Measurements from ENCODE around the gene TTI1. TPM values are rescaled to one million over a fixed set of nuclear protein-coding genes. Genes with fewer than 3 reads are reported as not detected.

TTI1 gene
- total and polyA plus RNA-seq, 2 experiments from 2014 or later = 17.8 to 56.4 TPM

- H3K27ac Mint-ChIP-seq = no peak overlapping the region
- no peak overlapping the region for H3K4me3 Mint-ChIP-seq
- peaks cover 4% of the 10 kb centered on the region for H3K27me3 Mint-ChIP-seq (ENCODE audit: insufficient read depth, low read depth, poor library complexity)
- no peak overlapping the region for H3K4me2 ChIP-seq
- H2AFZ ChIP-seq = no peak overlapping the region; the same call in 1 of the 2 replicates
- H3K4me1 Mint-ChIP-seq = no peaks in the 10 kb centered on the region
- ATAC-seq (no peak), DNase-seq (ENCODE audit: low spot score) (no peak)
- H3K27ac ChIP-seq (ENCODE audit: low read depth) = no peak overlapping the region
- peaks cover 13% of the 10 kb centered on the region for H3K9me3 Mint-ChIP-seq
- no peak overlapping the region for H3K4me3 ChIP-seq
- no peaks in the 10 kb centered on the region for H3K79me2 ChIP-seq (replicated peaks; ENCODE audit: insufficient read depth)
- no peaks in the 10 kb centered on the region for H4K20me1 ChIP-seq (replicated peaks; ENCODE audit: insufficient read depth)
- no peaks in the 10 kb centered on the region for H3K27me3 ChIP-seq (ENCODE audit: insufficient read depth)
- no peaks in the 10 kb centered on the region for H3K36me3 ChIP-seq (ENCODE audit: insufficient read depth)
- no peaks in the 10 kb centered on the region for H3K9me2 ChIP-seq (ENCODE audit: insufficient read depth)
- no peaks in the 10 kb centered on the region; the same call in 2 of the 3 replicates for H3K36me3 Mint-ChIP-seq (ENCODE audit: low read depth)
- no peak for TF ChIP-seq ZNF331 (CRISPR knock-in tag; IDR thresholded peaks at IDR 0.05; ENCODE audit: low read depth)
- no peak for TF ChIP-seq EZH2 (IDR thresholded peaks at IDR 0.05; ENCODE audit: low read depth, unreplicated experiment)
- no peak for TF ChIP-seq POLR2AphosphoS5 (IDR thresholded peaks at IDR 0.05; ENCODE audit: low read depth)
- TF ChIP-seq, protein P1, sequence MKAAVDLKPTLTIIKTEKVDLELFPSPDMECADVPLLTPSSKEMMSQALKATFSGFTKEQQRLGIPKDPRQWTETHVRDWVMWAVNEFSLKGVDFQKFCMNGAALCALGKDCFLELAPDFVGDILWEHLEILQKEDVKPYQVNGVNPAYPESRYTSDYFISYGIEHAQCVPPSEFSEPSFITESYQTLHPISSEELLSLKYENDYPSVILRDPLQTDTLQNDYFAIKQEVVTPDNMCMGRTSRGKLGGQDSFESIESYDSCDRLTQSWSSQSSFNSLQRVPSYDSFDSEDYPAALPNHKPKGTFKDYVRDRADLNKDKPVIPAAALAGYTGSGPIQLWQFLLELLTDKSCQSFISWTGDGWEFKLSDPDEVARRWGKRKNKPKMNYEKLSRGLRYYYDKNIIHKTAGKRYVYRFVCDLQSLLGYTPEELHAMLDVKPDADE (IDR thresholded peaks at IDR 0.05) = no peak
- TF ChIP-seq ZNF462 (CRISPR knock-in tag; IDR thresholded peaks at IDR 0.05) = no peak
- TF ChIP-seq NANOG (IDR thresholded peaks at IDR 0.05; ENCODE audit: borderline replicate concordance) = no peak
- no peak for TF ChIP-seq JUNB (IDR thresholded peaks at IDR 0.05; ENCODE audit: unreplicated experiment)
- no peak for TF ChIP-seq CTCF (conservative IDR thresholded peaks at IDR 0.05; ENCODE audit: low read depth in 2 of 2)
- no peak for TF ChIP-seq ZNF114 (CRISPR knock-in tag; IDR thresholded peaks at IDR 0.05)
- no peak for TF ChIP-seq EZH2phosphoT487 (IDR thresholded peaks at IDR 0.05; ENCODE audit: unreplicated experiment)
- no peak for TF ChIP-seq STAT1 (IDR thresholded peaks at IDR 0.05; ENCODE audit: unreplicated experiment)
- TF ChIP-seq, protein P2, sequence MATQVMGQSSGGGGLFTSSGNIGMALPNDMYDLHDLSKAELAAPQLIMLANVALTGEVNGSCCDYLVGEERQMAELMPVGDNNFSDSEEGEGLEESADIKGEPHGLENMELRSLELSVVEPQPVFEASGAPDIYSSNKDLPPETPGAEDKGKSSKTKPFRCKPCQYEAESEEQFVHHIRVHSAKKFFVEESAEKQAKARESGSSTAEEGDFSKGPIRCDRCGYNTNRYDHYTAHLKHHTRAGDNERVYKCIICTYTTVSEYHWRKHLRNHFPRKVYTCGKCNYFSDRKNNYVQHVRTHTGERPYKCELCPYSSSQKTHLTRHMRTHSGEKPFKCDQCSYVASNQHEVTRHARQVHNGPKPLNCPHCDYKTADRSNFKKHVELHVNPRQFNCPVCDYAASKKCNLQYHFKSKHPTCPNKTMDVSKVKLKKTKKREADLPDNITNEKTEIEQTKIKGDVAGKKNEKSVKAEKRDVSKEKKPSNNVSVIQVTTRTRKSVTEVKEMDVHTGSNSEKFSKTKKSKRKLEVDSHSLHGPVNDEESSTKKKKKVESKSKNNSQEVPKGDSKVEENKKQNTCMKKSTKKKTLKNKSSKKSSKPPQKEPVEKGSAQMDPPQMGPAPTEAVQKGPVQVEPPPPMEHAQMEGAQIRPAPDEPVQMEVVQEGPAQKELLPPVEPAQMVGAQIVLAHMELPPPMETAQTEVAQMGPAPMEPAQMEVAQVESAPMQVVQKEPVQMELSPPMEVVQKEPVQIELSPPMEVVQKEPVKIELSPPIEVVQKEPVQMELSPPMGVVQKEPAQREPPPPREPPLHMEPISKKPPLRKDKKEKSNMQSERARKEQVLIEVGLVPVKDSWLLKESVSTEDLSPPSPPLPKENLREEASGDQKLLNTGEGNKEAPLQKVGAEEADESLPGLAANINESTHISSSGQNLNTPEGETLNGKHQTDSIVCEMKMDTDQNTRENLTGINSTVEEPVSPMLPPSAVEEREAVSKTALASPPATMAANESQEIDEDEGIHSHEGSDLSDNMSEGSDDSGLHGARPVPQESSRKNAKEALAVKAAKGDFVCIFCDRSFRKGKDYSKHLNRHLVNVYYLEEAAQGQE (IDR thresholded peaks at IDR 0.05; ENCODE audit: unreplicated experiment) = no peak
- TF ChIP-seq CREB1 (CRISPR knock-in tag; IDR thresholded peaks at IDR 0.05; ENCODE audit: low read depth) = no peak
- H3K4me1 ChIP-seq (ENCODE audit: insufficient read depth) = no peaks in the 10 kb centered on the region
- H3F3A ChIP-seq (replicated peaks; ENCODE audit: low read depth) = no peaks in the 10 kb centered on the region
Measured at GRCh38 chr20:37948956-37949355, 84.3 kb downstream of the TTI1 start.
